ENCODE results near the gene STAT3. TPM values are rescaled to one million over a fixed set of nuclear protein-coding genes. Genes with fewer than 3 reads are reported as not detected.
"Not testable (repeated sequence)": the region's sequence is repeated elsewhere in the genome, so short reads cannot be mapped to it uniquely, and the experiment has no call there.

STAT3 gene
- total and polyA plus RNA-seq, 9 of the 15 experiments (the other 6 are each of a cell fraction or from before 2014, with no cell fraction given): 90.0 to 179 (median 114) TPM

- no peak for TF ChIP-seq FOXP4 (CRISPR knock-in tag; IDR thresholded peaks at IDR 0.05; ENCODE audit: borderline replicate concordance)
- peak; percentile 79 for TF ChIP-seq MEIS2 (IDR thresholded peaks at IDR 0.05; ENCODE audit: partially characterized antibody)
Observed at GRCh38 chr17:42361781-42362186, 26.5 kb downstream of the STAT3 start (continued).

- WGBS (ENCODE audit: insufficient coverage, low coverage, missing lambda C conversion rate): no CpG with 5 or more reads among the region's 2 CpGs
- H3K4me3 ChIP-seq; H2AFZ ChIP-seq (ENCODE audit: low read depth, low read length); H3K4me2 ChIP-seq (ENCODE audit: insufficient read depth, low read length); H3K9me1 ChIP-seq (ENCODE audit: control insufficient read depth, insufficient read depth, low read length); H3K9ac ChIP-seq (ENCODE audit: insufficient read depth in 1 of 2, low read depth in 2 of 2, low read length in 2 of 2); DNase-seq (ENCODE audit: extremely low read depth in 1 of 4, low spot score in 3 of 4); H3K36me3 ChIP-seq (ENCODE audit: control insufficient read depth, insufficient read depth, low read length); H3K27ac ChIP-seq (ENCODE audit: extremely low read depth, low read depth, low read length); BruUV-seq (replicated peaks); H3K9me3 ChIP-seq (replicated peaks; ENCODE audit: control insufficient read depth, insufficient read depth, low read depth, low read length); FAIRE-seq; intact Hi-C loops (cut with micrococcal nuclease); H3K27me3 ChIP-seq (ENCODE audit: control insufficient read depth in 2 of 2, insufficient read depth in 2 of 2, low read length in 2 of 2); in situ Hi-C loops (cut with MboI); CTCF ChIA-PET (ENCODE audit: low intra/inter-chr PET ratio); ATAC-seq: not testable (repeated sequence)
- Histone ChIP-seq H3K79me2 (ENCODE audit: control insufficient read depth, insufficient read depth, low read length) (peaks cover 72% of the 10 kb centered on the region), H3K4me1 (replicated peaks in 1 of 2; ENCODE audit: control insufficient read depth in 2 of 2, insufficient read depth in 2 of 2, low read length in 2 of 2) (peaks cover 10 to 18% of the 10 kb centered on the region in 2 experiments; a peak in 4 of 5 replicates), H4K20me1 (replicated peaks; ENCODE audit: control insufficient read depth, insufficient read depth, low read length) (peaks cover 18% of the 10 kb centered on the region; the same call in 1 of the 2 replicates)
- peak; percentile 76 for TF ChIP-seq NFIC (IDR thresholded peaks at IDR 0.05)
- POLR2A ChIA-PET: interaction anchor here (0.9 kb wide), 1 partner anchor 19 kb away, joined by 3 read pairs; no protein-coding TSS in a partner anchor
Observed at GRCh38 chr17:42360388-42360787, 27.9 kb downstream of the STAT3 start.
